Bone marrow (tissue), 2 donors: ENCODE data around the gene RPL3.
"Not testable (repeated sequence)": the region's sequence is repeated elsewhere in the genome, so short reads cannot be mapped to it uniquely, and the experiment has no call there.

Experiments used
- DNase-seq, 2 donors: peaks; one replicate each; lab custom pipeline; 2025; lab: John Stamatoyannopoulos, UW

Gene RPL3

DNA sequence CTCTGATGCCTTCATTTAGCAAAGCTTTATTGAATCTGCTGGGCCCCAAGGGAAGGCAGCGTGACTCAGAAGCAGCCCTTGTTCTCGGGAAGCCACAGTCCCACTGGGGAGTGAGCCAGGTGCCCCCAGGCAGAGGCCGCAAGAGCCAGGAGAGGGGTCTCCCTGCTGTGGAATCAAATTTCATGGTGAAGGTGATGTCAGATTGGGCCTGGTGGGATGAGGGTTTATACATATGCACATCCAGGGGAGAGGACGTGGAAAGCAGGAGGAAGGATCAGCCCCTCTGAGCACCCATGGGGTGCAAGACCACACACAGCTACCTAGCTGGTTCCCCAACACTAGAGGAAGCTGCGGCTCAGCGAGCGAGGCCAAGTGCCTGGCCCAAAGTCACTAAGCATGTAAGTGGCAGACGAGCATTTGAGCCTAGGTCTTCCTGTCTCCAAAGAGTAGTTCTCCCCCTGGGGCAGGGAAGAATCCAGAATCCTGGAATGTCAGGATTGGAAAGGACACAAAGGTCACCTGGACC, 32.3 kb upstream of the RPL3 start:
- DNase-seq, result peak in 1 of 2 donors; percentile 67

DNA sequence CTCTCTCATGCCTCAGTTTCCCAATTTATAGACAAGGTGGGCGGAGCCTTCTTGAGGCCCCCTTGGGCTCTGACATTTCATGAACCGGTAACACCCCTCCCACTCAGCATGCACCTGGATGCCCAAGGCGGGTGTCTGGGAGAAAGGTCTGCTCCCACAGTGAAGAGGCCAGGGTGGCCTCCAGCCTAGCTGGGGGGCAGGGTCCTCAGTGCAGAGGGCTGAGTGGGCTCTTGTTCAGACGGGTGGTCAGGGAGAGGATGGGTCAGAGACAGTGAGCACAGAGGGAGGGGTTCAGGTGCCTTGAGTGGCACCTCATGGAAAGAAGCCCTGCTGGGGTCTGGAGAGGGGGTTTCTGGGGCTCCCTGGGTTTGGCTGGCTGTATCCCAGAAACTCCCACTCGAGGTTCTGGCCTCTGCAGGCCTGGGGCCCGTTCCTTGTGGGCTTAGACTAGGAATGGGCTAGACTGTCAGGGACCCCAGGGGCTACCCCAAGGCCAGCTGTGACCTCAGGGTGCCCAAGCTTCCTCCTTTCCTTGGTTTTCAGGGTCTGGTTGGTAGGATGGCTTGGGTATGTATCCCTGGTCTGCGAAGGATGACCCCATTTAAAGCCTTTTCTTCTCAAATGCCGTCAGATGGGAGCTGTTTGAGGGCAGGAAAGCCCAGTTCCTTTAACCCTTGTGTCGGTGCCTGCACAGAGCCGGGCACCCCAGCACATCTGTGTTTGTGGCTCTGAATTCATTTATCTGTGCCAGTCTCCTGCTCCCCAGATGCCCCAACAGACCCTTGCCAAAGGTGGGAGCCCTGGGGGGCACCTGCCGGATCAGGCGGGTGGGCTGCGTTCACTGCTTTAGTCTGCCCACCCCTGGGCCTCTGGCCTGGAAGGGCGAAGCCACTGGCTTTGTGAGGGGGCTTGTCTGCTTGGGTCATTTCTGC, 31.6 kb upstream of the RPL3 start:
- DNase-seq, result no peak

DNA sequence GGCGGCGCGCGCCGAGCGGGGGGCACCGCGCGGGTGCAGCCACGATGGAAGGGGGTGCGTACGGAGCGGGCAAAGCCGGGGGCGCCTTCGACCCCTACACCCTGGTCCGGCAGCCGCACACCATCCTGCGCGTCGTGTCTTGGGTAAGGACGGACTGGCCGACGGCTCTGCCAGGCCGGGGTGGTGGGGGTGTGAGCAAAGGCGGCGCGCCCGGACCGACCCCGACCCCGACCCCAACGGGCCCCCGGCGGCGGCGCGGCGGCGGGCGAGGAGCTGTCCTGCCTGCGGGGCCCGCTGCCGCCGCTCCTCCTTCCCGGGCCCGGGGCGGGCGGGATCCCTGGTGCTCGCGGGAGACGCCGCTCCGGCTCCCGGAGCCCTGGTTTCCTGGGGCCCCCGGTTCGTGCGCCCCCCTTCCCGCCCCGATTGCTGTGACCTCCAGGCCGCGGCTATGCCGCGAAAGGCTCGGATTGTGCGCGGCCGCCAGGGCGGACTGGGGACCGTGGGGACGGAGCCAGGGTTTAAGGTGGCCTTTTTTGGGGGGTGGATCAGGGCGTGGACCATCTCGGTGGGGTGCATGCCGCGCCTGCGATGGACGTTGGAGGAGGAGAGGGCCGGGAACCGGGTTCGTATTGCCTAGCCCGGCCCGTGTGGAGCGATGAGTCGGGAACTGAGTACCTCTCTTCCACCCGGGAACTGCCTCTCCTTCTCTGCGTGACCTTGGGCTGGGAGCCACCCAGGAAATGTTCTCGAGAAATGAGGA, 30.7 kb upstream of the RPL3 start, which contains the start of gene SYNGR1:
TSS of gene SYNGR1 (plus strand) at position 25 of the 760 bp plus-strand sequence. CDS start at position 45, 20 bp downstream.
- no peak for DNase-seq

DNA sequence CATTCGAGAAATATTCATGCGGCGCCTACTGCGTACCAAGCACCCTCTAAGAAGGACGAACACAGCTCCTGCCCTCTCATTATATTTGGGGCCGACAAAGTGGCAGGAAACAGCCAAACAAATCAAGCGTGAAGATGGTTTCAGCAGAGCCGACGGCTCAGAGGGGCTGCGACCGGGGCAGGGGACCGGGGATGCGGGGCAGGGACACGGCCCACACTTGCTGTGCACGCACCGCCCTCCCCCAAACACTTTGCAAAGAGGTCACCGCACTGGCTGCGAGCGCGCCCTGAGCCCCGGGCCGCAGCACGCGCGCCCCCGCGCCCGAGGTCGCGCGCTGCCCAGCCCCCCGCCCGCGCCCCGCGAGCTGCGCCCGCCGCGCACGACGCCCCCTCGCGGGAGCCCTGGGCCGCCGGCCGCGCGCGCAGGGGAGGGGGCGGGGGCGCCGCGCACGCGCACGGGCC, 30.1 kb upstream of the RPL3 start:
- DNase-seq, result no peak

DNA sequence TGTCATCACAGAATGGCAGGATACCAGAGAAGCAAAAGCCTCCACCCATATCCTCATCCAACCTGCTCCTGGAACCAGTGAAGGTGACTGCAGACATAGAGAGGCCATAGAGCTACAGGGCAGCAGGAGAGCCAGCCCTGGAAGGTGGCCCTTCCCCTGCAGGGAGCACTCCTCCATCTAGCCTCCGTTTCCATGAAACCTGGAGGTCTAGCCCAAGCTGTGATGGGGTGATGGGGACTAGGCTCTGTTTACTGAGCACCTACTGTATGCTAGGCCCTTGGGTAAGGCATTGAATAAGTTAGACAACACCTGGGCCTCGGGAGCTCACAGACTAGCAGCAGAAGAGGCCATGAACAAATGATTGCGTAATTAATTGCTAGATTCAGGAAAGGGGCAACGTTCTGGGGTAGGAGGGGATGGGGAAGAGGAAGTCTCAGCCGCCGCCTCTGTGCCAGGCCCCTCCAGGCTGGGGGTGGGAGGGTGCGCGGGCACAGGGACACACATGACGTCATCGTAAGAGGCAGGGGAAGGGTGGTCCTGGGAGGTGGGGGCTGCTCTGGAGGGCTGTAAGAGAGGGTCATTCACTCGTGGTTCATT, 29.6 kb upstream of the RPL3 start:
- peak in 1 of 2 donors; percentile 59 for DNase-seq

DNA sequence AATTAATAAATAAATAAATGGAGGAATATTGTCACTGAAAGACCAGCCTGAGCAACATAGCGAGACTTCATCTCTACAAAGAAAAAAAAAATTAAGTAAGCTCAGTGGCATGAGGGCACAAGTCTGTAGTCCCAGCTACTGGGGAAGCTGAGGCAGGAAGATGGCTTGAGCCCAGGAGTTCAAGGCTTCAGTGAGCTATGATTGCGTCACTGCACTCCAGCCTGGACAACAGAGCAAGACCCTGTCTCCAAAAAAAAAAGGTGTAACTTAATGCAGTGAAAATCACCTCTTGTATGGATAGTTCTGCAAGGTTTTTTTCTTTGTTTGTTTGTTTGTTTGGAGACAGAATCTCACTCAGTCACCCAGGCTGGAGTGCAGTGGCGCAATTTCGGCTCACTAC, 25.8 kb upstream of the RPL3 start:
- no peak for DNase-seq

DNA sequence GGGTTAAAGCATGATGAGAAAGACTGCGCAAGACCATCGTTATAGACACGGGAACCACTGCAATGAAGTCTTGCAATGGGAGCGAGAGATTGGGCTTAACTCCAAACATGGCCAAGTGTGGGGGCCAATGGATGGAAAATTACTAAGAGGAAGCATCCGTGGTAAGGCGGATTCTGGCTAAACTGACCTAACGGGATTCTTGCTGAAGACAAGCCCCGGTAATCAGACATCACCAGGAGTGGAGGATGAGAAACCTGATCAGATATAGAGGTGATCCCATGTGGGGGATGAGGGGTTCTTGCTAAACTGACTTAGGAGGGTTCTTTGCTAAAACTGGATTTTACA, 24.6 kb upstream of the RPL3 start:
- no peak for DNase-seq

DNA sequence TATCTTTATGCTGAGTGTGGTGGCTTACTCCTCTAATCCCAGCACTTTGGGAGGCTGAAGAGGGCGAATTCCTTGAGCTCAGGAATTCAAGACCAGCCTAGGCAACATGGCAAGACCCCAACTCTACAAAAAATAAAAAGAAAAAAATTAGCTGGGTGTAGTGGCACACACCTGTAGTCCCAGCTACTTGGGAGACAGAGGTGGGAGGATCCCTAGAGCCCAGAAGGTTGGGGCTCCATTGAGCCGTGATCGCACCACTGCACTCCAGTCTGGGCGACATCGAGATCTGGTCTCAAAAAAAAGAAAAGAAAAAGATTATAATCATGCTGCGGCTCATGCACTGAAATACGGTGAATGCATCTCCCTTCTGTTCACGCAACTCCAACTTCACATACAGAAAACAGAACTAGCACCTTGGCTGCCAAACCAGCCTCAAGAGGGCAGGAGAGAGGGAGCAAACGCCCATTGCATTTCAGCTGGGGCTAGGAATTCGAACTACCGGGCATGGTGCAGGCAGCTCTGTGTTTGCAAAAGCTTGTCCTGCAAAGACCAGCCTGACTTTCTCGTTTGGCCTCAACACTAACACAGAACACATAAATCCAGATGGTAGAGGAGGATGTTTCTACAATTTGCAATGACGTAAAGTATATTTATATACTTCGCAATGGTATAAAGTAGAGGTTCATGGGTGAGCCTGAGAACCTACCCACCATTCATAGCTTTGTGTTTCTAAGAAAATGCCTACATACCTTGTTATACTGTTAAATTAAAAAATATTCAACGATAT, 24.0 kb upstream of the RPL3 start:
- DNase-seq, result peak in 1 of 2 donors; percentile 79

DNA sequence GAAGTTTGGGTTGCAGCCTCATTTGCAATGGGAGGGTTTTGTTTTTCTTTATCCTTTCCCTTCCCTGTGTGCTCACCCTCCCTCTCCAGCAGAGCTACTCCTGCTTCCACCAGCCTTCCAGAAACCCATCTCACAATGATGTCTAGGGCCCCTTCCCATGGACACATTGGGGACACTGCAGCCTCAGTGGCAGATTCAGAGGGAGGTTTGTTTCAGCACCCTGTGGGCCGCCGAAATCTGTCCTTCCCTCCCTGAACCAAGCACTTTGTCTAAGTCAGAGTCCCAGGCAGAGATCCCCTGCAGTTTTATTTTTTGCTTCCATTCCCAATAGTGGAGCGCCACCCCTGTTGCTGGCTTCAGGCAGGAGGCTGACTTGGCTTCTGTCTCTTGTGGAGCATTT, 21.8 kb upstream of the RPL3 start:
- no peak for DNase-seq

DNA sequence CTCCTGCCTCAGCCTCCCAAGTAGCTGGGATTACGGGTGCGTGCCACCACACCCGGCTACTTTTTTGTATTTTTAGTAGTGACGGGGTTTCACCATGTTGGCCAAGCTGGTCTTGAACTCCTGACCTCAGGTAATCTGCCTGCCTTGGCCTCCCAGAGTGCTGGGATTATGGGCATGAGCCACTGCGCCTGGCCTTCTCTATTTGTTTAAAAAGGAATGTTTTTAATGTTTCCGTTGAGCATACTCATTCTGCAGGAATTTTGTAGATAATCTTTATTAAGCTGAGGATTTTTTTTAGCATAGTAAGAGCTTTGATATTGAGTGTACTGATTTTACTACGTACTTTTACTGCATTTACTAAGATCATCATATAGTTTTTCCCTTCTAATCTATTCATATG, 20.4 kb upstream of the RPL3 start:
- DNase-seq, result not testable (repeated sequence)

DNA sequence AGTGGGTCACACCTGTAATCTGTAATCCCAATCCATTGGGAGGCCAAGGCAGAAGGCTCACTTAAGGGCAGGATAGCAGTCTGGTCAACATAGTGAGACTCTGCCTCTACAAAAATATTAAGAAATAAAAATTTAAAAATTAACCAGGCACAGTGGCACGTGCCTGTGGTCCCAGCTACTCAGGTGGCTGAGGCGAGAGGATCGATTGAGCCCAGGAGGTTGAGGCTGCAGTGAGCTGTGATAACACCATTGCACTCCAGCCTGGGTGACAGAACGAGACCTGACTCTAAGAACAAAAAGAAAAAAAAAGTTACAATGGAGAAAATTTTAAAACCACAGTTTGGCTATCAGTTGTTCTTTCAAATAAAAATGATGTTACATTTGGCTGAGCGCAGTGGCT, 17.0 kb upstream of the RPL3 start:
- DNase-seq, result no peak

DNA sequence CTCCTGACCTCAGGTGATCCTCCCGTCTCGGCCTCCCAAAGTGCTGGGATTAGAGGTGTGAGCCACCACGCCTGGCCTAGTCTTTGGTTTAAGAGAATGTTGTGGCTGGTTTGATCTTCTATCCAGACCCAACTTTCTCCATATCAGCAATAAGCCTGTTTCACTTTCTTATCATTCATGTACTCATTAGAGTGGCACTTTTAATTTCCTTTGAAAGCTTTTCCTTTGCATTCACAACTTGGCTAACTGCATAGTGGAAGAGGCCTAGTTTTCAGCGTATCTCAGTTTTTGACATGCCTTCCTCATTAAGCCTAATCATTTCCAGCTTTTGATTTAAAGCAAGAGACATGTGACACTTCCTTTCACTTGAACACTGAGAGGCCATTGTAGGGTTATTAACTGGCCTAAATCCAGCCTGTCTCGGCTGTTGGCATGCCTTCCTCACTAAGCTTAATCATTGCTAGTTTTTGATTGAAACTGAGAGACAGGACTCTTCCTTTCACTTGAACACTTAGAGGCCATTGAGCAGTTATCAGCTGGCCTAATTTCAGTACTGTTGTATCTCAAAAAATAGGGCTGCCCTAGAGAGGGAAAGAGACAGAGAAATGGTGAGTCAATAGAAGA, 13.1 kb upstream of the RPL3 start:
- DNase-seq, result no peak

DNA sequence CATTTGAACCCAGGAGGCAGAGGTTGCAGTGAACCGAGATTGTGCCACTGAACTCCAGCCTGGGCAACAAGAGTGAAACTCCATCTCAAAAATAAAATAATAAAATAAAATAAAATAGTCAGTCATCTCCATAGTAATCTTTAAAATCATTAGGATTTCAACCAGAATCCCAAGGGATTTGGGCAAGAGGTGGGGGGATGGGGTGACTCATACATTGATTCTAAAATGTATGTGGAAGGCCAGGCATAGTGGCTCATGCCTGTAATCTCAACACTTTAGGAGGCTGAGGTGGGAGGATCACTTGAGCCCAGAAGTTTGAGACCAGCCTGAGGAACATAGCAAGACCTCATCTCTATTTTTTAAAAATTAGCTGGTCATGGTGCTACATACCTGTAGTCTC, 11.1 kb upstream of the RPL3 start:
- not testable (repeated sequence) for DNase-seq

DNA sequence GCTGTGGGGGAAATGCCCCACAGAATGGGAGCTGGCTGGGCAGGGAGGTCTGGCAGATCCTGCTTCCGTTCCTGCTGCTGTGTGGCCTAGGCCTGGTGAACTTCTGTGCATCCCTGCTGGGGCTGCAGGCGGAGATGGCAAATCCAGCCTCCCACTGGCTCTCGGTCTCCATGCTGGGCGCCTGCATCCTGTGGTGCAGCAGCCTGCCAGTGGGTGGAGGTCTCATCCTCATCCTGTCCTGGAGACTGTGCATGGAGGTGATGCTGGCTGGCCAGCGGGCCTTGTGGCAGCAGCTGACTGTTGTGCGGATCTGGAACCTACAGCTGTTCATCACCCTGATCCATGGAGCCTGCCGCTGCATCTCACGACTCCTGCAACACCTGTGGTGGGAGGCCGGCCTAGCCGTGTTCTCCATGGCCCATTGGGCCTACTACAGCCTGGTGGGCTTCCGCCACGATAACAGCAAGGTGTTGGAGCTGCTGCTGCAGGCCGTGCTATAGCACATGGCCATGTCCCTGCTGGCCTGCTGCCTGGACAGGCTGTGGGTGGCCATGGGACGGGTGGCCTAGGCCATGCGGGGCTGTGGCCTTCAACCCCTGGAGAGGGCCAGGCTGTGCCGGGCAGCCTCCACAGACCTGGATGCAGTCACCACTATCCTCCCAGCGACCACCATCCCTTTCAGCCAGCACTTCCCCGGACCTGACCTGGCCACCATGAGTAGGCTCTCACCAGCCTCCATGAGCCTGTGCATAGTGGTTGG, 8.8 kb upstream of the RPL3 start:
- no peak for DNase-seq

DNA sequence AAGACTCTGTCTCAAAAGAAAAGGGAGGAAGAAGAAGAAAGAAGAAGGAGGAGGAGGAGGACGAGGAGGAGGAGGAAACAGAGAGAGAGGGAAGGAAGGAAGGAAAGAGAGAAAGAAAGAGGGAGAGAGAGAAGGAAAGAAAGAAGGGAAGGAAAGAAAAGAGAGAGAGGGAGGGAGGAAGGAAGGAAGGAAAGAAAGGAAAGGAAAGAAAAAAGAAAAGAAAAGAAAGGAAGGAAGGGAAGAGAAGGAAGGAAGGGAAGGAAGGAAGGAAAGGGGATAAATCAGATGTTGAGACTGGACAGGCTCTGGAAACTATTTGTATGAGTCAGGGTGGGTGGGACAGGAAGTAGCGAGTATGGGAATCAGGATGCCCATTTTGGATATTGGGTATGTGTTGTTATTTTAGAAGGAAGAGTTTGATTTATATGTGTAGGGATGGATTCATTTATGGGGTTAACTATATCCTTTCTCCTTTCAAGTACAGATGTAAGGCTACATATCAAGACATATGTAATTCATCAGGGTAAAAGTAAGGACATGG, 6.0 kb upstream of the RPL3 start:
- DNase-seq, result no peak

DNA sequence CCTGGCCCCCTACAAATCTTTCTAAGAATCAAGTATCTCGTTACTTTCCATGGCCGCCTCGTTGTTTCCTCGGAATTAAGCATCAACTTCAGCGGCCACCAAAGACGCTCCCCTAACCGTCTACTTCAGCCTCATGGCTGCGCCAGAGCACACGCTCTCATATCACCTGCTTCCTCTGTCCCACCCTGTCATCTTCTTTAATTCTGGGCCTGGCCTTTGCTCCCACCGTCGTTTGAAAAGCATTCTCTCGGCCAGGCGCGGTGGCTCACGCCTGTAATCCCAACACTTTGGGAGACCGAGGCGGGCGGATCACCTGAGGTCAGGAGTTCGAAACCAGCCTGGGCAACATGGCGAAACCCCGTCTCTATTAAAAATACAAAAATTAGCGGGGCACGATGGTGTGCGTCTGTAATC, 1.2 kb upstream of the RPL3 start:
- not testable (repeated sequence) for DNase-seq

DNA sequence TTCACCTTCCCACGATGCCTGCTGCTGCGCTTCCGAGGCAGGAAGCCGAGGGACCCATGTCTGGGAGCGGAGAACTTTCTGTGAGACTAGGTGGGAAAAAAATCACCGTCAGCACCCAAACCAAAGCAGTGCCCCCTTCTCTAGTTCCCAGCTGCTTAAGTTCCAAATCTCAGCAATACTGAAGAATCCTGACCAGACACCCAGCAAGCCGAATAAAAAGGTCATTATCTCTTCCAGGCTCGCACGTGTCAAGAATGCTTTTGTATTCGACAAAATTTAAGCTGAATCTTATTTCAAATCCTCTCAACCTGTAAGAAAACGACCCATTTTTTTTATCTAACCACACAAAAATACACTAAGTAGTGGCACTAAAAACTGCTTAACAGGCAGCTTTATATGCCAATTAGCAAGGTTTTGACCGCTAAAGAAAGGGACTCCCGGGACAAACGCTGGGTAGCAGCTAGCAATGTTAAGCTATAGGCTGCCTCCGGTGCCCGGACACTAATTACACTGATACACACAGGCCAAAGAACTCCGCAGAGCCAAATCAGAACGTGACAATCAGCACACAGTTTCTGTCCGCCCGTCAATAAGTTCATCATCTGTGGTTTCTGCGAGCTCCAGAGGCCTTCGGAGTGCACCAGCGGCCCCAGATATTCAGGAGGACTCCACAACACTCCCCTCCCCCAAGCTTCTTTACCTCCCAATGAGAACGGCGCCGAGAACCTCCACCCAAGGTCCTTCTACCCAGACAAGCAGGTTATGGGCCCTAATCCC, 728 bp downstream of the RPL3 start:
- peak in 1 of 2 donors; percentile 62 for DNase-seq

DNA sequence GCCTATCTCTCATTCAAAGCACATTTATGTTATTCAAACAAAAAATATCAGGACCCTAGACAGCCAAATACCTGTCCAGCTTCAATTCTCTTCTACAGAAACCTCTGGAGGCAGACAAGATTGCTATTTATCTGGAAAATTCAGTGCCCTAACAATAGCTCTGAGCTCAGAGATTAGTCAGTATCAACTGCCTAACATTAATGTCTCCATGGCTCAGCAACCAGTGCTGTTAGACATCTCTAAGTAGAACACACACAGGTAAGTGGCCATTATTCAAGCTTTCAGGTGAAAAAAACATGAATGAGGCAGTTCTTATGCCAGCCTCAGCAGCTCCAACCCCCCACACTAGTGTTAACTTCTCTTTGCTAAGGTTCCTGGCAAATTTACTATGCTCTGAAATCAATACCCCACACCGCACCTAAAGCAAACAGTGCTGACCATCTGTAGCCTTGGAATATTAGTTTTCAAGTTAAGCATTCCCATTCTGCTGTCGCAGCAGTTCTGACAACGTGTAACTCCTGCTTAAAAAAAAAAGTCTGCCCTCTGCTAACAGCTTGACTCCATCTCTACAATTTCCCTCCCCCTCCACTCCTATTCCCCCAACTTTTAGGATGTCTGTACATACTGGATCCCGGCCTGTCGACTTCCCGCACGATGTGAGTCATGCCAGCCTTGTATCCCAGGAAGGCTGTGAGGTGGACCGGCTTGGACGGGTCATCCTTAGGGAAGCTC, 1.5 kb downstream of the RPL3 start:
- DNase-seq, result no peak
